GM12874 (cell line): ENCODE results near the gene GNAQ.

Source experiments
- TF ChIP-seq, protein P1 (sequence below): IDR thresholded peaks from 2 replicates; pipeline ENCODE4 v1.5.1; 2011; ENCODE audit warnings: low read depth, mild to moderate bottlenecking, control low read depth, low read length, moderate library complexity; ENCODE audit not compliant: insufficient read depth

Gene GNAQ

DNA sequence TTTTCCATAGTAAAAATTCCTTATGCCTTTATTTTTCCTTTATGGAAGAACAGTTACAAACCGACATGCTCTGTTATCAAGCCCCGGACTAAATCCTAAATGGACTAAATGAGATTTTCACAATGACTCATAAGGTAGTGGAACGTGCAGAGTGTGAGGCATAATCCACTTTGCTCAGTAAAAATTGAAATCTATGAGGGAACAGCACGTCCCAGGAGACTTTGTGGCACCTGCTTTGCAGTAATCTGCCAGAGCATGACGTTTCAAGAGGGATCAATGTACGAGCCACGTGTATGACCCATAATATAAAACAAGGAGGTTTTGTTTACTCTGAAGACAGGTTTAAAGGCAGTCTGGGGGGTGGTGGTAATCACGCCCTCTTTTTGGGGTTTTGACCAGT, 299.7 kb downstream of the GNAQ start:
- TF ChIP-seq, protein P1, sequence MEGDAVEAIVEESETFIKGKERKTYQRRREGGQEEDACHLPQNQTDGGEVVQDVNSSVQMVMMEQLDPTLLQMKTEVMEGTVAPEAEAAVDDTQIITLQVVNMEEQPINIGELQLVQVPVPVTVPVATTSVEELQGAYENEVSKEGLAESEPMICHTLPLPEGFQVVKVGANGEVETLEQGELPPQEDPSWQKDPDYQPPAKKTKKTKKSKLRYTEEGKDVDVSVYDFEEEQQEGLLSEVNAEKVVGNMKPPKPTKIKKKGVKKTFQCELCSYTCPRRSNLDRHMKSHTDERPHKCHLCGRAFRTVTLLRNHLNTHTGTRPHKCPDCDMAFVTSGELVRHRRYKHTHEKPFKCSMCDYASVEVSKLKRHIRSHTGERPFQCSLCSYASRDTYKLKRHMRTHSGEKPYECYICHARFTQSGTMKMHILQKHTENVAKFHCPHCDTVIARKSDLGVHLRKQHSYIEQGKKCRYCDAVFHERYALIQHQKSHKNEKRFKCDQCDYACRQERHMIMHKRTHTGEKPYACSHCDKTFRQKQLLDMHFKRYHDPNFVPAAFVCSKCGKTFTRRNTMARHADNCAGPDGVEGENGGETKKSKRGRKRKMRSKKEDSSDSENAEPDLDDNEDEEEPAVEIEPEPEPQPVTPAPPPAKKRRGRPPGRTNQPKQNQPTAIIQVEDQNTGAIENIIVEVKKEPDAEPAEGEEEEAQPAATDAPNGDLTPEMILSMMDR, result no peak

DNA sequence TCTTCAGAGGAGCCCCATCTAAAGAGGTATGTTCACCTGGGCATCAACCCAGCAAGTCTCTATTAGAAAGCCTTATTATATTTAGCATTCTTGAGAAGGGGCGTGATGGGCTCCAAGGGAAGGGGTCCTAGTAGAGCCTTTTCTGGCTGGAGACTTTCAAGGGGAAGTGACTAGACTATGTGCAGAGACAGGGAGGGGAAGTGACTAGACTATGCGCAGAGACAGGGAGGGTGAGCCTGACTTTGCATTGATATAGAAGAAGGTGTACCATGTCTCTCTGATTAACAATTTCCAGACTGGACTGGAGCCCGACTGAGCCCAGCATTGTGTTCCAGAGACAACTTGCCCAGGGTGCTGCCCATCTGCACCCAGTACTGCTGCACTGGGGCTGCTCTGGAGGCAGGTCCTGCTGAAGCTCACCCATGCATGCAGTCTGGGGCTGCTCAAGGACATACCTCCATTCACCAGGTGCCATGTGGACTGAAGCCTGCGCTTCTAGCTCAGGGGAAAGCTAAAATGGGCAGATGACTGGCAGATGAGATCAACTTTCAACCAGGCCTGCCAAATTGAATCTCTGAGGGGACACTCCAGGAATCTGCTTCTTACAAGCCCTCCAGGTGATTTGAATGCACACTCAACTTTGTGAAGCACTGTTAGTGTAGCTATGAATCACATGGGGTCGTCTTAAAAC, 300.5 kb downstream of the GNAQ start:
- TF ChIP-seq, protein P1, result no peak

DNA sequence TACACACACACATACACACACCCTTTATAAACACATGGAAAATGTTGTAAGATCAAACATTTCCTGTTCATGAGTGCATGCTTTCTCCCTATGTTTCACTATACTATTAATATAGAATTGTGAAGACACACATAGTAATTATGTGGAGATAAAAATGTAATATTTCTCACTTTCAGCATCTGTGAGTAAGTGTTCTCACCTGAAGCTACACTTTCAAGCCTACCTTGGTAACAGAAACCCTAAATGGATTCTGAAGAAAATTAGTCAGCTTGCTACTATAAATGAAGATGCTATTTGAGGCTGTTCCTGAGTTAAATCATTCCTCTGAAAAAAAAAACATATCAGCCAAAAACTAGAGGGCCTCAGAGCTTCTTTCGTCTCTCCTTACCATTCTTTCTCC, 302.4 kb downstream of the GNAQ start:
- TF ChIP-seq, protein P1, result no peak

DNA sequence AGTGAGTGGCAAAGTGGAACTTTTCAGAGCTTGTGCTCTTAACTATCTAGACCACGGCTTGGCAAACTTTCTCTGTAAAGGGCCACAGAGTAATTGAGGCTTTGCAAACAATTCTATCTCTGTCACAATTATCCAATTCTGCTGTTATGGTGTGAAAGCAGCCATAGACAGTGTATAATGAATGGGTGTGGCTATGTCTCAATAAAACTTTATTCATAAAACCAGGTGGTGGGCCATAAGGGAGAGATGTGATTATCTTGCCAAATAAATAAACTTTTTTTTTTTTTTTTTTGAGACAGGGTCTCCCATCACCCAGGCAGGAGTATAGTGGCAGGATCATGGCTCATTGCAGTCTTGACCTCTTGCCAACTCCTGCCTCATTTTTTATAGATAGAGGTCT, 304.8 kb downstream of the GNAQ start:
- TF ChIP-seq, protein P1, result no peak

DNA sequence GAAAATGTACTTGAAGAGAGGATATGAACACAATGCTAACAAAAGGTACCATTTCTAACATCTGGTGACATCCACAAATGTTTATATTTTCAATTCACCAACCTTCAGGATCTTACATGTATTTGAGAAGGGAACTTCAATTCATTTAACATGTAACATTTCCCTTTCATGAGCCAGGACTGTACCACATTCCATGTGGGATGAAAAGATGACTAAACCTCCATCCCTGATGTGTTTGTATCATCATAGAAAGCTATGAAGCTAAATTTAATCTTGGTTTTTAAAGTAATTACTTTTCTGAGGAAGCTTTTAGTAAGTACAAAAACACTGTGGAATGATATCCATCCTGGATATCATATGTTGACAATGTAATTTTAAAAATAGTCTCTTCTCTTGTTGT, 305.3 kb downstream of the GNAQ start:
- TF ChIP-seq, protein P1, result no peak

DNA sequence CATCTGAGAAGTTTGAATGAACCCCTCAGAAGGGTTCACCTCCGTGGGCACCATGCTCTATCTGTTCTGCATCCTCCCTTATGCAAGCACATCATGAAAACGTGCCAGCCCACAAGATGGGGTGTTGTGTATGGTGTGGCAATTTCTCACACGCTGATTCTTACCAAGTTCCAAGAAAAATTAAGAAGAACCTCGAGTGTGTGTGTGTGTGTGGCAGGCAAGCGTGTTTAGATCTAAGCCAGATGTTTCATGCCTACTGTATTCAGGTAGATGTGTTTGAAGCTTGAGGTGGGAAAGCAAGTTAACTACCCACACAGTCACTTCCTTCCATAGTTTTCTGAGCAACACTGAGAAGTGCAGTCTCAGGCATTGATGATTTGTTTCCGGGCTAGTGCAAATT, 305.8 kb downstream of the GNAQ start:
- TF ChIP-seq, protein P1, result no peak

DNA sequence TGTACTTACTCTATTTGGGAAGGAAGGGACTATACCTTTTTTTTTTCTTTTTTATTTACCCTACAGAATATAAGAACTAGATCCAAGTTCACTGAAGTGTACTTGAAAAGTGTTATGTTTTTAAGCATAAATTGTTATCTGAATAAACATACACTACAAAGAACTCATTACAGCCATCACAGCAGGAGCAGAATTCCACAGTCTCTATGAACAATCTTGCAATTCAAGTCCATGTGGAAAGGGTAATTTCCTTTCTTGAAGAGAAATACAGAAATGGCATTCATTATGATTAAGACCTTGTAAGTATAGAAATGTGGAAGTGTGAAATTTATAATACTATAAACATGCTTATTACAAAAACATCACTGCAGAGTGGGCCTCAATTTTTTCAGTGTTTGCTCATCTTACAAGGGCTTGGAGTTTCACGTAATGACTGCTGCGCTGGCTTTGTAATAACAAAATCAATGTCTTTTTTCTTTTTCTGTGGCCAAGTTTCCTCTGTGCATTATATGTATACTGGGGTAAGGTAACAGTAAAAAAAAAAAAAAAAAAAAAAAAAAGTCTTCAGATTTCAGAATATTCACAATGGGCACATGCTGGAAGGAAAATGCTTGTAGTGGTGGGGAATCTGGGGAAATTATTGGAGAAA, 306.4 kb downstream of the GNAQ start:
- TF ChIP-seq, protein P1, result no peak
